Esophagus squamous epithelium (tissue), 4 donors: ENCODE measurements around the gene MAP2K5.

ENCODE experiments used
- CTCF ChIP-seq, 6 experiments: fragments of 450-650 bp in 4 of 6; fragments of 200-600 bp in 2 of 6; sonication (generic) in 2 of 6; IDR thresholded peaks; one replicate each; pipeline ENCODE4 v1.5.1; 2016 to 2019; ENCODE audit warnings: antibody characterized with exemption in 6 of 6, mild to moderate bottlenecking in 4 of 6, moderate library complexity in 4 of 6
- POLR2A ChIP-seq, 4 donors: fragments of 450-650 bp; IDR thresholded peaks; one replicate each; pipeline ENCODE4 v1.6.1; 2017; ENCODE audit warnings: antibody characterized with exemption in 4 of 4, mild to moderate bottlenecking in 4 of 4, moderate library complexity in 3 of 4

GRCh38 chr15:67824197-67824968 lies 281.9 kb downstream of the MAP2K5 start:
- TF ChIP-seq POLR2A (IDR thresholded peaks at IDR 0.05) (no peak), CTCF (IDR thresholded peaks at IDR 0.05) (no peak)
